HG02943 (cell line): ENCODE measurements around the gene SYNE2.
"Not testable (repeated sequence)": the region's sequence is repeated elsewhere in the genome, so short reads cannot be mapped to it uniquely, and the experiment has no call there.

Experiments used
- ATAC-seq: cut with Tn5 transposase; IDR thresholded peaks from one replicate; pipeline ENCODE4 v1.9.1; 2021; ENCODE audit warnings: mild to moderate bottlenecking, low read depth, moderate library complexity; ENCODE audit not compliant: unreplicated experiment

SYNE2 gene

GRCh38 chr14:63867933-63868921 lies 15.4 kb downstream of the SYNE2 start:
- ATAC-seq, result no peak

DNA sequence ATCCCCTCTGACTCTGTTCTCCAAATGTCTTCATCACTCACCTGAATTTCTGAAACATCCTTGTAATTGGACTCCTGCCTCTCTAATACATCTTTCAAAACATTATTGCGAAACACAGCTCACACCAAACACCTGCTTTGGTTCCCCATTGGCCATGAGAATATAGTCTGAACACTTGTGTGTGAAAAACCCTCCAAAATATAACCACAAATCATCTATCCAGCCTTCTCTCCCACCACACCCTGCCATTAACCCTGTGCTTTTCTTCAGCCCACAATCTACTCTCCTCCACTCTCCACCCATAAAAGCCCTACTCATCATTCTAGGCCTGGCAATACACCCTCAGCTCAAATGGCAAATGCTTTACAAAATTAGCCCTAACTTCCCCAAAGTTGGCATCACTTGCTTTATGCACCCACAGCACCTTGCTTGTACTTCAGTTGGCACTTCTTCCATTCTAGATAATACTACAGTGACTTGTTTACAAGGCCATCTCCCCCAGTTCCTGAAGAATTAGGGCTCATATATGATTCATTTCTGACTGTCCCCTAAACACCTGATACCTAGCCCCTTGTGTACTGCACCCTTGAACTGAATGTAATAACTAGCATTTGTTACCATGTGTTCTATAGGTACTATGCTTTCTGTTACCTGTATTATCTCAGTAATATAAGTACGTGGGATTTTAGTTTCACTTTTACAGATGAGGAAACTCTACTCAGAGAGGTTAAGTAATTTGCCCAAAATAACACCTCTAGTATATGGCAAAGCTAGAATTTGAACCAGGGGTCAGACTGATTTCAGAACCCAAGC lies 17.3 kb downstream of the SYNE2 start:
- ATAC-seq, result peak; percentile 31

GRCh38 chr14:63870753-63871037 lies 17.9 kb downstream of the SYNE2 start:
- ATAC-seq, result not testable (repeated sequence)

- no peak for ATAC-seq
Observed at GRCh38 chr14:63874223-63874622, 21.4 kb downstream of the SYNE2 start.

DNA sequence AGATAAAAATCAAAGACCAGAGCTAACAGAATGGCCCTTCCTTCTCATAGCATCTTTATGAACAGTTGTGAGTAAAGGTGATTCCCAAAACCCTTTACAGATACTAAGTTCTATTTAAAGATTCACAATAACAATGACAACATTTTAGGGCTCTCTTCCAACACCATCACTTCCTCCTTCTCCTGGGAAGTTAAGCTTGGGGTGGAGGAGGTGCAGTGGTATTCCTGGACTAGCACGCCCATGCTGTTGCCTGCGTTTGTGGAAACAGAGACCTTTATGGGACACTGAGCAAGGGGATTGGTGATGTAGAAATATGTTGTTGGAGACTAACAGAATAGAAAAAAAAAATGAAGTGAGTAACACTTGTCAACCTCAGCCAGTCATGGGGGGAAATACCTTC lies 22.5 kb downstream of the SYNE2 start:
- no peak for ATAC-seq

GRCh38 chr14:63877550-63877939 lies 24.7 kb downstream of the SYNE2 start:
- ATAC-seq, result no peak

- ATAC-seq, result no peak
Observed at GRCh38 chr14:63878052-63878451, 25.2 kb downstream of the SYNE2 start.

DNA sequence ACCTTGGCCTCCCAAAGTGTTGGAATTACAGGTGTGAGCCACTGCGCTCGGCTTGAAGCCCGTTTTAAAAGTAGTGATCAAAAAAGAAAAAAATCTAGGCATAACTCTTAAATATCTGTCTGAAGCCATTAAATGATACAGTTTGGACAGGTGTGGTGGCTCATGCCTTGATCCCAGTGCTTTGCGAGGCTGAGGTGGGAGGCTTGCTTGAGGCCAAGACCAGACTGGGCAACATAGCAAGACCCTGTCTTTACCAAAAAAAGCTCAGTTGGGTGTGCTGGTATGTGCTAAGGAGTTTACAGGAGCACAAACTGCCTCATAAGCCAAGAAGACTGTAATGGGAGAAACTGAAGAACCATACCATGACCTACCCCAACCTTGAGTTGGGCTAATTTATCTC lies 26.0 kb downstream of the SYNE2 start:
- no peak for ATAC-seq

DNA sequence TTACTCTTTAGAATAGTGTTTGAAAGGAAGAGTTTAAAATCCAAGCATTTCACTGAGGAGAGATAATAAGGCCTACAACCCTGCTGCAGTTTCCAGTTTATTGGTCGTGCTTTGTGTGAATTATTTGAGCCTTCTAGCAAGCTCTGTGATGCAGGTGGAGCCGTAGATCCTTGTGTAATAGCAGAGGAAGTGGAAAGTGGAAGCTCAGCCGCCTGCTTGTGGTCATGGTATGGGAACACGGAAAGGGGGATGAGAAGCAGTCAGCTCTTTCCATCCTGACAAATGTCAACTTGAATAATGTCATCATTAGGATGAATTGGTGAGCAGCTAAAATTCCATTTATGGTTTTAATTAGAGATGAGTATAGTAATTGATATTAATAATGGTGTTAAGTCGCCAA lies 29.1 kb downstream of the SYNE2 start:
- ATAC-seq, result no peak

DNA sequence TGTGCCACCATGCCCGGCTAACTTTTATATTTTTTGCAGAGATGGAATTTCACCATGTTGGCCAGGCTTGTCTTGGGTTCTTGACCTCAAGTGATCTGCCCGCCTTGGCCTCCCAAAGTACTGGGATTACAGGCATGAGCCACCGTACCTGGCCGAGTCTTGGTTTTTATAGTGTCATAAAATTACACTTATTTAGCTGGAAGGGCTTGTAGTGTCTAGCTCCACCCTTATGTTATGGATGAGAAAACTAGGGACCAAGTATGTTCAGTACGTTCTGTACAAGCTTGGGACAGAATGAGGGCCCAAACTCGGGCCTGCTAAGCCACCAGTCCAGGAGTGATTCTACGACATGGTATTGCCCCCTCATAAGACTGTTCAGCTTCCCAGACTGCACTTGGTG lies 35.1 kb downstream of the SYNE2 start:
- ATAC-seq, result no peak

DNA sequence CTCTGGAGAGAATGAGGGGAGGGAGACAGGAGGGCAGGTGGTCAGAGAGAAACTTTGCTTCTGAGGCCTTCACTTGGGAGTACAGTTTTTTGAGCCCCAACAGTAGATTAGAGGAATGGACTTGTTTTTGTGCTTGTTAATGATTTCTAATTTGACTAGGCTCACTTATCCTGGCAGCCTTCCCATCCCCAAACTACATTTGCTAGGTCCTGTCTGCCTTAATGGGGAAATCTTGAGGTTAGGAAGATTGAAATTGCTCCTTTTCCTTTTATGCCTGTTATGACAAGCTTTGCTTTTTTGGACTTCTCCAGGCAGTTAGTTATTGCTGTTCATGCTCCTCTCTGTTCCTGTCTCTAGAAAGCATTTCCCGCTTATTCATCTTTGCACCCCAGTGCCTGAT lies 37.7 kb downstream of the SYNE2 start:
- ATAC-seq, result no peak

DNA sequence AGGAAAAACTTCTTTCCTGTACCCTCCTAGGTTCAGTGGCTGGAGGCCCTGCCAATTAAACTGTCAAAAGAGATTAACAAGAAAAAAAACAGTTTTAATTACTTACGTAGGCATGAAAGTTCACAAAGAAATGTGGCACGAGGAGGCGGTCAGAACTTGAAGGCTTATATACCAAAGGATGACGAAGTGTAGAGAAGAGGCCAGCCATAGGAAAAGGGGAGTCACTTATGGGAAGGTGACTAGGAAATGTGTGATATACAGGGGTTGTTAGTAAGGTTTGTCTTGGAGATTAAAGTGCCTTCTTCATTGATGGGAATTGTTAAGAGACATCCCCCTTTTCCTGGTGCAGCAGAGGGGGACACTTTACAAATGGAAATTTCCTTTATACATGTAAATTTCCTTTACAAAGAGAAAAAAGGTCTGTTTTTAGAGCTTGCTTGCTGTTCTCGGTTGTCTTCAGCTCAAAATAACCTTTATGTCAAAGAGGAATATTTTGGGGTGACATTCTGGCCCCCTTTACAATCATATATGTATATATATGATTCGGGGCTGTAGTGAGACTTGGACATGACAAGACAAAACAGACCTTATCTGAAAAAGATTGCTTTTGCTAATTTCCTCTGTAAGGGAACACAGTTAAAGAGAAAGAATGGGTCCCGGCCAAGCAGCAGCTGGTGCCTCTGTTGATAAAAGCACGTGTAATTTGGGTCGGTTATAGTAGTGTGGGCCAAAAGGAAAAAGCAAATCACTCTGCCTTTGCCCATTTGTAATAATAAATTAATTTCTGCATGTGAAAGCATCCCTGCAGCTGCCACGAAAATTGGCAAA lies 38.6 kb downstream of the SYNE2 start:
- ATAC-seq, result no peak

GRCh38 chr14:63892265-63892664 lies 39.5 kb downstream of the SYNE2 start:
- ATAC-seq, result no peak

GRCh38 chr14:63893701-63894458 lies 41.1 kb downstream of the SYNE2 start:
- no peak for ATAC-seq

DNA sequence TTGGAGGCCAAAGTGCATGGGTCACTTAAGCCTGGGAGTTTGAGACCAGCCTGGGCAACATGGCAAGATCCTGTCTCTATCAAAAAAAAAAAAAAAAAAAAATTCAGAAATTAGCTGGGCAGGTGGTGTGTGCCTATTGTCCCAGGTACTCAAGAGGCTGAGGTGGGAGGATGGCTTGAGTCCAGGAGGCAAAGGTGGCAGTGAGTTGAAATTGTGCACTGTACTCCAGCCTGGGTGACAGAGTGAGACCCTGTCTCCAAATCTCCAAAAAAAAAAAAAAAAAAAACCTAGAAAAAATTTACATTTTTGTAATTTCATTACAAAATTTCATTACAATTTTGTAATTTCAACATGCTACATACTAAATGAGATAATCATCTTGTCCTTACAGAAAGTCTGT lies 42.7 kb downstream of the SYNE2 start:
- ATAC-seq, result no peak

GRCh38 chr14:63896278-63896720 lies 43.5 kb downstream of the SYNE2 start:
- no peak for ATAC-seq

- no peak for ATAC-seq
Observed at GRCh38 chr14:63897721-63898163, 44.9 kb downstream of the SYNE2 start.

DNA sequence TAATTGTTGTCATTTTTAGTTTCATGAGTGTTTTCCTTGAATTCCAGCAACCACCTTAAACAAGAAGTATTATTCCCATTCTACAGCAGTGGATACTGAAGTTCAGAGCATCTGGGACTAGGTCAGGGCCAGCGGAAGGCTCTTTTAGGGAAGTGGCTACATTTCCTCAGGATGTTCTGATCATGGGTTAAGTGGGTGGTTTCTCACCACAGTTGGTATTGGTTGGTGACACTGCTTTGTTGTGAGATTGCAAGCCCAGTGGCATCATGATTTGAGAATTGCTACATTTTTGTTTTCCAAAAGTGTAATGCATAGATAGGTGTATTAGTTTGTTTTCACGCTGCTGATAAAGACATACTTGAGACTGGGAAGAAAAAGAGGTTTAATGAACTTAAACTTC lies 47.1 kb downstream of the SYNE2 start:
- no peak for ATAC-seq

DNA sequence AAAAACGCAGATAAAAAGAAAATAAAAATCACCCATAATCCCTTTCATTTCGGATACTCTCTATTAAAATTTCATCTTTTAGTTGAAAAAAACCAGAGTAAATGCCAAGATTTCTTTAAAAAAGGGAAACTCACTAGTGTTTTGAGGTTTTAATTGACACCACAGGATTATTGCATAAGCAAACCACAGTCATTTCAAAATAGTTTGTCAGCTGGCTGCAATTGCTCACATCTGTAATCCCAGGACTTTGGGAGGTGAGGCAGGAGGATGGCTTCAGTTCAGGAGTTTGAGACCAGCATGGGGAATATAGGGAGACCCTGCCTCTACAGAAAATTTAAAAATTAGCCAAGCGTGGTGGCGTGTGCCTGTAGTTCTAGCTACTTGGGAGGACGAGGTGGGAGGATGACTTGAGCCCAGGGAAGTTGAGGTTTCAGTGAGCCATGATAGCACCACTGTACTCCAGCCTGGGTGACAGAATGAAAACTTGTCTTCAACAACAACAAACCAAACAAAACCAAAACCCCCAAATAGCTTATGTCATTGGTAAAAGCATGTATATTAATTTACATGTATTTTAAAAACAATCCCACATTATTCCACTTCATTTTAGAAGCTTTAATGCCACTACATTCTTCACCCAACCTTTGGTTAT lies 48.8 kb downstream of the SYNE2 start:
- no peak for ATAC-seq
